Measurements from ENCODE around the gene TAS2R3. TPM values are rescaled to one million over a fixed set of nuclear protein-coding genes. Genes with fewer than 3 reads are reported as not detected.
"Not testable (repeated sequence)": the region's sequence is repeated elsewhere in the genome, so short reads cannot be mapped to it uniquely, and the experiment has no call there.

TAS2R3 gene
- polyA plus RNA-seq (ENCODE audit: insufficient read length in 4 of 4), result 1 to 10 TPM in 1 of 4 donors, under 1 TPM in 3; 0.40 to 1.1 (median 0.85) TPM

GRCh38 chr7:141763797-141764196 lies at the start of gene TAS2R3:
Gene TAS2R3 (plus strand): TSS chr7:141764097. CDS start chr7:141764159, 62 bp downstream.
- no peak for DNase-seq (ENCODE audit: low read depth in 4 of 4, low spot score in 3 of 4)

GRCh38 chr7:141714571-141714970 lies 49.3 kb upstream of the TAS2R3 start:
- DNase-seq (ENCODE audit: low read depth in 4 of 4, low spot score in 3 of 4), result no peak

- no peak for DNase-seq (ENCODE audit: low read depth in 4 of 4, low spot score in 3 of 4)
These were observed 48.9 kb upstream of the TAS2R3 start for GRCh38 chr7:141715018-141715417.

GRCh38 chr7:141715794-141716689 lies 47.9 kb upstream of the TAS2R3 start:
- DNase-seq (ENCODE audit: low read depth in 4 of 4, low spot score in 3 of 4), result no peak

GRCh38 chr7:141717450-141717849 lies 46.4 kb upstream of the TAS2R3 start:
- no peak for DNase-seq (ENCODE audit: low read depth in 4 of 4, low spot score in 3 of 4)

- no peak for DNase-seq (ENCODE audit: low read depth in 4 of 4, low spot score in 3 of 4)
These were observed 41.4 kb upstream of the TAS2R3 start for GRCh38 chr7:141722529-141722928.

- no peak for DNase-seq (ENCODE audit: low read depth in 4 of 4, low spot score in 3 of 4)
These were observed 34.9 kb upstream of the TAS2R3 start for GRCh38 chr7:141729020-141729419.

- DNase-seq (ENCODE audit: low read depth in 4 of 4, low spot score in 3 of 4), result no peak
These were observed 32.3 kb upstream of the TAS2R3 start for GRCh38 chr7:141731476-141732149.

GRCh38 chr7:141737118-141737835 lies 26.6 kb upstream of the TAS2R3 start:
- DNase-seq (ENCODE audit: low read depth in 4 of 4, low spot score in 3 of 4), result no peak

GRCh38 chr7:141737836-141738591 lies 25.9 kb upstream of the TAS2R3 start, which contains the start of gene SSBP1:
Gene SSBP1 (plus strand): TSS chr7:141738358. CDS start chr7:141739167, 809 bp downstream.
- DNase-seq (ENCODE audit: low read depth in 4 of 4, low spot score in 3 of 4), result peak; percentile 89 to 94 (median 92)

GRCh38 chr7:141738592-141739013 lies 25.3 kb upstream of the TAS2R3 start:
- DNase-seq (ENCODE audit: low read depth in 4 of 4, low spot score in 3 of 4), result no peak

- no peak for DNase-seq (ENCODE audit: low read depth in 4 of 4, low spot score in 3 of 4)
These were observed 24.6 kb upstream of the TAS2R3 start for GRCh38 chr7:141739250-141739649.

- DNase-seq (ENCODE audit: low read depth in 4 of 4, low spot score in 3 of 4), result no peak
These were observed 21.7 kb upstream of the TAS2R3 start for GRCh38 chr7:141742229-141742628.

- DNase-seq (ENCODE audit: low read depth in 4 of 4, low spot score in 3 of 4), result no peak
These were observed 19.8 kb upstream of the TAS2R3 start for GRCh38 chr7:141744131-141744530.

- DNase-seq (ENCODE audit: low read depth in 4 of 4, low spot score in 3 of 4), result no peak
These were observed 15.5 kb upstream of the TAS2R3 start for GRCh38 chr7:141748396-141748795.

GRCh38 chr7:141751904-141752303 lies 12.0 kb upstream of the TAS2R3 start:
- not testable (repeated sequence) for DNase-seq (ENCODE audit: low read depth in 4 of 4, low spot score in 3 of 4)

GRCh38 chr7:141752634-141753033 lies 11.3 kb upstream of the TAS2R3 start:
- DNase-seq (ENCODE audit: low read depth in 4 of 4, low spot score in 3 of 4), result no peak

- DNase-seq (ENCODE audit: low read depth in 4 of 4, low spot score in 3 of 4), result no peak
These were observed 9.0 kb upstream of the TAS2R3 start for GRCh38 chr7:141754939-141755338.

- DNase-seq (ENCODE audit: low read depth in 4 of 4, low spot score in 3 of 4), result not testable (repeated sequence)
These were observed 6.2 kb downstream of the TAS2R3 start for GRCh38 chr7:141770083-141770583.

- no peak for DNase-seq (ENCODE audit: low read depth in 4 of 4, low spot score in 3 of 4)
These were observed 12.5 kb downstream of the TAS2R3 start, which contains the start of gene TAS2R4 for GRCh38 chr7:141776374-141776773. Gene TAS2R4 (plus strand): TSS chr7:141776674. CDS start chr7:141778489, 1,815 bp downstream.
